ENCODE results near the gene APOL4.

GRCh38 chr22:36237462-36238372 is 36.1 kb upstream of the APOL4 start:
- TF ChIP-seq POLR2AphosphoS5 (IDR thresholded peaks at IDR 0.05; ENCODE audit: low read depth): no peak
- TF ChIP-seq CTCF (IDR thresholded peaks at IDR 0.05; ENCODE audit: insufficient read depth, low read length): no peak
- TF ChIP-seq GABPA (IDR thresholded peaks at IDR 0.05; ENCODE audit: low read depth): no peak
- TF ChIP-seq REST (IDR thresholded peaks at IDR 0.05; ENCODE audit: insufficient replicate concordance, low read depth): no peak

All from HL-60 (cell line).